GM19455 (cell line): ENCODE measurements around the gene GATAD2A.

Experiments
- ATAC-seq: cut with Tn5 transposase; IDR thresholded peaks from one replicate; pipeline ENCODE4 v1.9.1; 2021; ENCODE audit not compliant: unreplicated experiment

GATAD2A gene

GRCh38 chr19:19504754-19505668, 99.5 kb downstream of the GATAD2A start:
- no peak for ATAC-seq

DNA sequence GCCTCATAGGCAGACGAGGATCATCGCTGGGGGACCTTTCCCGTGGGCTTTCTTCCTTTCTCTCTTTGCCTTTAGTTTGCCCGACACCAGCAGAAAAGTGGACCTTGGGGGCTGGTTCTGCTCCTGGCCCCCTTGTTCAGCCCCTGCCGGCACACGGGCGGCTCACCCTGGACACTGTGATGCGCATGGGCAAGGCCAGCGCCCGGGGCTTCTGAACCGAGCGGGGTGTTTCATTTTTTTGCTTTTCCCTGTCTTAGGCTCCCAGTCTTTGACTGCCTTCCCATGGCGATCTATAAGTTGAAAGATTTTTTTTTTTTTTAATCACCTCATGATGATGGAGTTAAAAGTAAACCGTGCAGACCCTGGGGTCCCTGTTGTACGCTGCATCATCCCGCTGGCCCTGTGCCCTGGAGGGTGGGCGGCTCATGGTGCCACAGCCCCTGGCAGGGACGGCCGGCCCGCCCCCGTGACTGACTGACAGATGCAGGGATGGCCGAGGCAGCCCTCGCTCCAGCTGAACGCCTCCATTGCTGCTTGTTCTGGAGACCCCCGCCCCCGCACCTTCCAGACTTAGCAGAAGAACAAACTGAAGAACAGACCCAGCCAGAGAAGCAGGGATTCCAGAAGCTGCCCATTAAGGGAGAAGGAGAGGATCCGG, 100.3 kb downstream of the GATAD2A start:
- ATAC-seq = no peak

DNA sequence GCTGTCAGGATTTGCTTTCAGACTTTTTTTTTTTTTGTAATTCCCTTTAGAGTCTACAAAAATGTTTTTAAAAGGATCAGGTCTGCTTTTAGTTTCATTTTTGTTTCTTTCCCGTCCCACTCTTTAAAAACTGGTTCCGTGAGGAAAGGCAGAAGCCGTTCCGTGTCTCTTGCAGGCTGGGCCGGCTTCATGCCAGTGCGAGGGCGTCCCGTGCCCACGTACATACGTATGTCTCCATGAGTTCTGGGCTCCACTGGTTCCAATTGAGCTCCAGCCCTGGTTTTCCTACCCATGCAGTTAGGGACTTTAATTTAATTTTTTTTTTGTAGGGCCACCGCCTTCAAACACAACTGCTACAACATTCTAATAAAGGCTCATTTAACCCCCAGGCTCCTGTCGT, 101.1 kb downstream of the GATAD2A start:
- no peak for ATAC-seq

DNA sequence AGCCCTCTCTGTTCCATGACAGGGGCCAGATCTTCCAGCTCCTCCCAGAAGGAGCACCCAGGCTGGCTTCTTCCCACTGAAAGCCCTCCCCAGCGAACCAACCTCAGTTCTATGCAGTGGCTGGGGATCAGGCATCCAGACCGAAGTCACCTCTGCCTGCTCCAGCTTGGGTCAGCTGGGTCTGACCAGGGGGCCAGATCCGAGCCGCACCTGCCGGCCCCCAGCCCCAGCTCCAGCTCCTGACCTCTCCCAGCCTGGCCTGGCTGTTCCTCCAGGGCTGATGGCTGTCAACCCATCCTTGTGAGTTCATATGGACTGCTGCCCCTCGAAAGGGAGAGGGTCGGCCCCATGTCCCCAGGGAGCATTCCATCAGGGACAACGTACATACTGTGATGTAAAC, 101.9 kb downstream of the GATAD2A start:
- no peak for ATAC-seq

- ATAC-seq = no peak
Measured at GRCh38 chr19:19508217-19508616, 102.7 kb downstream of the GATAD2A start.

- ATAC-seq = no peak
Measured at GRCh38 chr19:19510432-19510831, 105.0 kb downstream of the GATAD2A start.

GRCh38 chr19:19513682-19514081, 108.2 kb downstream of the GATAD2A start:
- ATAC-seq = no peak

DNA sequence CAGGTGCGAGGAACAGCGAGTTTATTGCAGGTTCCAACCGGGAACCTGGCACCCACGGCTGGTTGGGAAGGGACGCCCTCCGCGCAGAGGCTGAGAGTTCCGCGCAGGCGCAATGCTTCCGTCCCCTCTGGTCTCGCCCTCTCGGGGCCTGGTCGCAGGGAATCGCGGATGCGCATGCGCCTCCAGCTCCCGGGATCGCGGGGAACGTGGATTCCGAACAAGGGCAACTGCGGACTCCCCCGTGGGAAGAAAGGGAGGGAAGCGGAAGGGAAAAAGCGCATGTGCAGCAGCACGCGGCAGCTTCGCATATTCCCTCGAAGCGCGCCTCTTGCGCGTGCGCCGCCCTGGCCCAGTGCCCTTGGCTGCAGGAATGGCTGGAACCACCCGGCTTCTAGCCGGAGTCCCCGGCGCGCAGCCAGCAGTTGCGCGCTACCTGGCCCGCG, 108.8 kb downstream of the GATAD2A start:
- ATAC-seq = no peak

GRCh38 chr19:19514881-19515641, 109.6 kb downstream of the GATAD2A start, which contains the start of gene TSSK6:
TSSK6 (minus strand) TSS chr19:19515548; CDS start chr19:19515427, 121 bp downstream.
- ATAC-seq = no peak

DNA sequence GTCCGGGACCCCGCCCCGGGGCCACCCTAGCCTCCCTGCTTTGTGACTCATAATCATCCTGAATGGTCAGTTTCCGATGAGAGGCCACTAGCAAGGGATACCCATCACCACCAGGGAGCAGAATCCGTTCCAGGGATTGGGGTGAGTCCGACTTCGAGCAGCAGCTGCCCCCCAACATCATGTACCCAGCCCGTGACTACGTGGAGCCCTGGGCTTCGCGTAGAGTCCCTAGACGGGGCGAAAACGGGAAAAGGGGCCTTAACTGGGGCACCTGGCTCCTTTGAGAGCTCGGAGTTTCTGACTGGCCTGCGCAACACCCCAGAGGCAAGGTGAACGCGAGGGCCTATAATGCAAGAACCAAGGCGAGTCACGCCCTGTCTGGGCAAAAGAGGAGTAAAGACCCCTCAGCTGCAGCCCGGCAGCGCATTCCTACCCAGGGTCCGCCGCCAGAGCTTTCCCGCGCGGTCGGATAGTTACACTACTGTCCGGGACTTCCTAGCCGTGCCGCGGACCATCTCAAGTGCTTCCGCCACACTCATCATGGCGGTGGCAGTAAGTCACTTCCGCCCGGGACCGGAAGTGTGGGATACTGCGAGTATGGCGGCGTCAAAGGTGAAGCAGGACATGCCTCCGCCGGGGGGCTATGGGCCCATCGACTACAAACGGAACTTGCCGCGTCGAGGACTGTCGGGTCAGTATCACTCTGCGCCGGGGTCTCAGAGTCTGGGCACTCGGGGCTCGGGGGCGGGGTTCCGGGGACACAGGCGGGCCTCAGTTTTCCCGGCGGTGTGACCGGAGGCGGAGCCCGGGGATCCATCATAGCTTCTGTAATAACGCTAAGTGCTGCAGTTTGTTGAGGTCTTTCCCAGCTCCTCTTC, 110.4 kb downstream of the GATAD2A start, which contains the start of gene NDUFA13:
Gene NDUFA13, plus strand, starts transcription at position 584 of the 878 bp plus-strand sequence. Its CDS starts 14 bp downstream, at position 598.
- ATAC-seq = peak; percentile 73

GRCh38 chr19:19517235-19517619, 111.8 kb downstream of the GATAD2A start:
- no peak for ATAC-seq

DNA sequence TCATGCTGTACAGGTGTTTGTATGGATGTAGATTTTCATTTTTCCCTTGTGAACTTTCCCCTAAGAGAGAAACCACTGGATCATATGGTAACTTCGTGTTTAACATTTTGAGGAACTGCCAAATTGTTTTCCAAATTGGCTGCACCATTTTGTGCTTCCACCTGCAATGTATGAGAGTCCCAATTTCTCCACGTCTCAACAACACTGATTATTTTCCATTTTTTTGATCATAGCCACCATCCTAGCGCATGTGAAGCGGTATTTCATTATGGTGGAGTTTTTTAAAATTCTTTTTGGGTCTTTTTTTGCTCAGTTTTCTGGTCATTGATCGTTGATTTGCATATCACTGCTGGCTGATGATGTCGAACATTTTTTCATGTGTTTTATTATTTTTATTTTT, 115.5 kb downstream of the GATAD2A start:
- no peak for ATAC-seq

DNA sequence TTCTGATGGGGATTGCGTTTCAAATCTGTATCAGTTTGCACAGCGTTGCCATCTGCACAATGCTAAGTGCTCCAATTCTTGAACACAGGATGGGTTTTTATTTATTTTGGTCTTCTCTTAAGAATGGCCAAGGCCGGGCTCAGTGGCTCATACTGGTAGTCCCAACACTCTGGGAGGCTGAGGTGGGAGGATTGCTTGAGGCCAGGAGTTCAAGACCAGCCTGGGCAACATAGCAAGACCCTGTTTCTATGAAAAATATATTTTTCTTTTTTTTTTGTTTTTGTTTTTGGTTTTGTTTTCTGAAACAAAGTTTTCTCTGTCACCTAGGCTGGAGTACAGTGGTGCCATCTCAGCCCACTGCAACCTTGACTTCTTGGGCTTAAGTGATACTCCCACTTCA, 117.7 kb downstream of the GATAD2A start:
- no peak for ATAC-seq

DNA sequence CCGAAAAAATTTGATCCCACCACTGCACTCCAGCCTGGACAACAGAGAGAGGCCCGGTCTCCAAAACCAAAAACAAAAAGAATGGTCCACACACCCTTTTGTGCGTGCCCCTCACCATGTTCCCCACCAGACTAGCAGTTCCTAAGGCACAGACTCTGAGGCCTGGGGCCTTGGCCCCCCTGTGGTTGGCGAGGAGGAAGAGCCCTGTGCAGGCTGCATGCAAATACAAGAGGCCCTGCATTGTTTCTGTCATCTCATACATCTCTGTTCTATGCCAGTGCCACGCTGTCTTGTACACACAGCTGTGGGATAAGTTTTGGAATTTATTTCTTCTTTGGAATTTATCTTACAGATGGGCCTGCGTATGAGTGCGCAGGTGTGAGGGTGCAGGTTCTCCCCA, 118.6 kb downstream of the GATAD2A start:
- ATAC-seq = no peak

- ATAC-seq = no peak
Measured at GRCh38 chr19:19525611-19526380, 120.3 kb downstream of the GATAD2A start.

GRCh38 chr19:19526581-19527370, 121.3 kb downstream of the GATAD2A start:
- no peak for ATAC-seq

DNA sequence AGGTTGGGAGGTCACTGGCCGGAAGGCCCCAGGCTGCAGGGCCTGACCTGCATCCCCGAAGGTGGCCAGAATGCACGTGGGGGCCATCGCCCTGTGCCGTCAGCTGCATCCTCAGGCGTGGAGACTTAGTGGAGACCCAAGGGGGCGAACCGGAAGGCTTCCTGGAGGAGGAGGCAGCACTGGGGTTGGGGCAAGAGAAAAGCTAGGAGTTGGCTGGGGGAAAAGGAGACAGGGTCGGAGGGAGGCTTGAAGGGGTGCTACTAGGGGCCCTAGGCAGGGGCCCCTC, 121.8 kb downstream of the GATAD2A start:
- ATAC-seq = no peak

DNA sequence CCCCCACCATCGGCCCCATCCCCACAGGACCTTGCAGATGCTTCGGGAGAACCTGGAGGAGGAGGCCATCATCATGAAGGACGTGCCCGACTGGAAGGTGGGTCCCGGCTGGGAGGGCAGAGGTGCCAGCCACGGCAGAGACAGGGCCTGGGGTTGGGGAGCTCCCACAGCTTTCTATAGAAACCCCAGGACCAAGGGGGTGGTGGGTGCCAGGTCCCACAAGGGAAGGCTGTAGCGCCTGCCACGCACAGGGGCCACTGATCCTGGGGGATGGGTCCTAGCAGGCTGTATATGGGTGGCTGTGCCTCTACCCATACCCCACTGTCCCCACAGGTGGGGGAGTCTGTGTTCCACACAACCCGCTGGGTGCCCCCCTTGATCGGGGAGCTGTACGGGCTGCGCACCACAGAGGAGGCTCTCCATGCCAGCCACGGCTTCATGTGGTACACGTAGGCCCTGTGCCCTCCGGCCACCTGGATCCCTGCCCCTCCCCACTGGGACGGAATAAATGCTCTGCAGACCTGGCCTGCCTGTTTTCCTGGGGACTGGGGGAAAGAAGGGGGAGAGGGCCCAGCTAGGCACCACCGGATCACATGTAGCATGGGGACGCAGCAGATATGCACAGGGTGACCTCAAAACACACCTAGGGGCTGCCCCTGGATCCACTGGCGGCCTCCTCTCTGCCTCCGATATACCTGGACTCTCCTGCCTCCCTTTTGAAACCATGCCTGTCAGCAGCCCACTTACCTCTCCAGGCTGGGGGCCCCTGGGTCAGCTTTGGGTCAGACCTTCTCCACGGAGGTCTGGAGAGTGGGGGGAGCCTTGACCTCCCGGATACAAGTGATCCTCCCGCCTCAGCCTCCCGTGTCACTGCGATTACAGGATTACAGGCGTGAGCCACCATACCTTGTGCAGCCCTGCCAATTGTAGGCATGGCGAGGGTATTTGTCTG, 122.5 kb downstream of the GATAD2A start:
- no peak for ATAC-seq
